K562 (cell line): ENCODE data around the gene DSE. TPM values are rescaled to one million over a fixed set of nuclear protein-coding genes. Genes with fewer than 3 reads are reported as not detected.

Experiments used
- BCLAF1 ChIP-seq, 2 experiments: fragments of 450-650 bp in 1 of 2; IDR thresholded peaks; 2 replicates each; pipeline ENCODE4 v1.6.1; 2011 to 2017; ENCODE audit warnings: low read depth in 2 of 2, antibody characterized with exemption in 1 of 2, borderline replicate concordance in 1 of 2, low read length in 1 of 2, mild to moderate bottlenecking in 1 of 2, mixed read lengths in 1 of 2; ENCODE audit not compliant: control insufficient read depth in 1 of 2
- CXXC5 ChIP-seq: fragments of 250-450 bp; sonication (Bioruptor Pico); IDR thresholded peaks from 2 replicates; pipeline ENCODE4 v1.8.0; 2022; ENCODE audit warnings: inconsistent platforms, mild to moderate bottlenecking, moderate library complexity
- ETV1 ChIP-seq: fragments of 450-650 bp; conservative IDR thresholded peaks from 2 replicates; pipeline ENCODE4 v1.6.1; 2016; ENCODE audit warnings: missing genetic modification characterization, control low read depth, low read depth, missing compliant biosample characterization
- FOSL1 ChIP-seq: fragments of 200-800 bp; sonication (Bioruptor generic); conservative IDR thresholded peaks from 2 replicates; pipeline ENCODE4 v1.6.1; 2016; ENCODE audit warnings: missing genetic modification characterization, missing compliant biosample characterization
- NR4A1 ChIP-seq, 2 experiments: fragments of 250-450 bp in 1 of 2; fragments of 450-650 bp in 1 of 2; sonication (Bioruptor Pico) in 1 of 2; IDR thresholded peaks; 2 replicates each; pipeline versions ENCODE4 v1.4.0 to v1.6.1; 2016 to 2020; ENCODE audit warnings: mild to moderate bottlenecking in 2 of 2, missing compliant biosample characterization in 1 of 2, missing genetic modification characterization in 1 of 2, moderate library complexity in 1 of 2
- SIRT6 ChIP-seq: IDR thresholded peaks from one replicate; pipeline ENCODE4 v1.6.1; 2012; ENCODE audit warnings: low read depth, mild to moderate bottlenecking, control low read depth, inconsistent platforms, low read length, moderate library complexity
- VEZF1 ChIP-seq: fragments of 200-800 bp; sonication (Bioruptor generic); IDR thresholded peaks from 2 replicates; pipeline ENCODE4 v1.6.1; 2017; ENCODE audit warnings: missing genetic modification characterization, missing compliant biosample characterization
- ZEB2 ChIP-seq: fragments of 450-650 bp; IDR thresholded peaks from 2 replicates; pipeline ENCODE4 v1.6.1; 2016
- ZNF644 ChIP-seq: fragments of 200-800 bp; sonication (Bioruptor generic); IDR thresholded peaks from 2 replicates; pipeline ENCODE4 v1.6.1; 2016; ENCODE audit warnings: low read depth, missing genetic modification characterization, missing compliant biosample characterization
- ZNF655 ChIP-seq: fragments of 250-450 bp; sonication (Bioruptor Pico); IDR thresholded peaks from 2 replicates; pipeline ENCODE4 v1.5.0; 2021
- polyA plus RNA-seq, 8 experiments: library from polyadenylated mRNA; depleted of rRNA in 4 of 8; stranded (reverse) in 5 of 8; unstranded in 3 of 8; fragments of >200 nt; fragmentation: Nextera tagmentation in 2 of 8; fragmentation: Illumina TruSeq in 1 of 8; extraction: Ambion mirVana in 2 of 8; extraction: Trizol in 1 of 8; gene quantifications; 2 replicates each; pipeline versions ENCODE4 v1.2.1 to v1.2.3, GENCODE V29; 2011 to 2014; ENCODE audit warnings: inconsistent platforms in 1 of 8, missing spikeins in 1 of 8
- total RNA-seq, 7 experiments: library from RNA; depleted of rRNA in 6 of 7; stranded (reverse); fragments of >200 nt in 6 of 7; fragmentation: Illumina TruSeq in 2 of 7; extraction: Trizol in 2 of 7; gene quantifications; 2 replicates each; pipeline versions ENCODE4 v1.2.1 to v1.2.3, GENCODE V29; 2011 to 2021; ENCODE audit warnings: low replicate concordance in 1 of 7
- TF ChIP-seq, protein P1 (sequence below): sonication (generic); formaldehyde crosslinking; IDR thresholded peaks from 2 replicates; pipeline ENCODE4 v1.8.1; 2023; ENCODE audit warnings: missing genetic modification reagents, mild to moderate bottlenecking, borderline replicate concordance
- TF ChIP-seq, protein P2 (sequence below): fragments of 450-650 bp; formaldehyde crosslinking; IDR thresholded peaks from 2 replicates; pipeline ENCODE4 v1.4.0; 2020; ENCODE audit warnings: mild to moderate bottlenecking, moderate library complexity

The DSE gene
- total and polyA plus RNA-seq, 9 of the 15 experiments (the other 6 are each of a cell fraction or from before 2014, with no cell fraction given): 0.49 to 1.7 (median 0.79) TPM

- TF ChIP-seq, protein P1, sequence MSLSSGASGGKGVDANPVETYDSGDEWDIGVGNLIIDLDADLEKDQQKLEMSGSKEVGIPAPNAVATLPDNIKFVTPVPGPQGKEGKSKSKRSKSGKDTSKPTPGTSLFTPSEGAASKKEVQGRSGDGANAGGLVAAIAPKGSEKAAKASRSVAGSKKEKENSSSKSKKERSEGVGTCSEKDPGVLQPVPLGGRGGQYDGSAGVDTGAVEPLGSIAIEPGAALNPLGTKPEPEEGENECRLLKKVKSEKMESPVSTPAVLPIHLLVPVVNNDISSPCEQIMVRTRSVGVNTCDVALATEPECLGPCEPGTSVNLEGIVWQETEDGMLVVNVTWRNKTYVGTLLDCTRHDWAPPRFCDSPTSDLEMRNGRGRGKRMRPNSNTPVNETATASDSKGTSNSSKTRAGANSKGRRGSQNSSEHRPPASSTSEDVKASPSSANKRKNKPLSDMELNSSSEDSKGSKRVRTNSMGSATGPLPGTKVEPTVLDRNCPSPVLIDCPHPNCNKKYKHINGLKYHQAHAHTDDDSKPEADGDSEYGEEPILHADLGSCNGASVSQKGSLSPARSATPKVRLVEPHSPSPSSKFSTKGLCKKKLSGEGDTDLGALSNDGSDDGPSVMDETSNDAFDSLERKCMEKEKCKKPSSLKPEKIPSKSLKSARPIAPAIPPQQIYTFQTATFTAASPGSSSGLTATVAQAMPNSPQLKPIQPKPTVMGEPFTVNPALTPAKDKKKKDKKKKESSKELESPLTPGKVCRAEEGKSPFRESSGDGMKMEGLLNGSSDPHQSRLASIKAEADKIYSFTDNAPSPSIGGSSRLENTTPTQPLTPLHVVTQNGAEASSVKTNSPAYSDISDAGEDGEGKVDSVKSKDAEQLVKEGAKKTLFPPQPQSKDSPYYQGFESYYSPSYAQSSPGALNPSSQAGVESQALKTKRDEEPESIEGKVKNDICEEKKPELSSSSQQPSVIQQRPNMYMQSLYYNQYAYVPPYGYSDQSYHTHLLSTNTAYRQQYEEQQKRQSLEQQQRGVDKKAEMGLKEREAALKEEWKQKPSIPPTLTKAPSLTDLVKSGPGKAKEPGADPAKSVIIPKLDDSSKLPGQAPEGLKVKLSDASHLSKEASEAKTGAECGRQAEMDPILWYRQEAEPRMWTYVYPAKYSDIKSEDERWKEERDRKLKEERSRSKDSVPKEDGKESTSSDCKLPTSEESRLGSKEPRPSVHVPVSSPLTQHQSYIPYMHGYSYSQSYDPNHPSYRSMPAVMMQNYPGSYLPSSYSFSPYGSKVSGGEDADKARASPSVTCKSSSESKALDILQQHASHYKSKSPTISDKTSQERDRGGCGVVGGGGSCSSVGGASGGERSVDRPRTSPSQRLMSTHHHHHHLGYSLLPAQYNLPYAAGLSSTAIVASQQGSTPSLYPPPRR (CRISPR knock-in tag): no peak
- TF ChIP-seq CXXC5 (CRISPR knock-in tag) (peak; percentile 40; the same call in 1 of the 2 replicates), ZNF655 (no peak), ZNF644 (peak; percentile 68; the same call in 1 of the 2 replicates), ZEB2 (no peak), NR4A1 (CRISPR knock-in tag; IDR thresholded peaks at IDR 0.05) (no peak), NR4A1 (tag; IDR thresholded peaks at IDR 0.05) (no peak), SIRT6 (no peak), ETV1 (tag) (0 out of 2 replicates have a peak, but pooled peaks have one; percentile 34), FOSL1 (tag) (peak; percentile 93), BCLAF1 (IDR thresholded peaks at IDR 0.05; ENCODE audit: borderline replicate concordance in 1 of 2, control insufficient read depth in 1 of 2, low read depth in 2 of 2, low read length in 1 of 2) (no peak), VEZF1 (CRISPR knock-in tag) (peak; percentile 31; the same call in 1 of the 2 replicates)
- TF ChIP-seq, protein P2, sequence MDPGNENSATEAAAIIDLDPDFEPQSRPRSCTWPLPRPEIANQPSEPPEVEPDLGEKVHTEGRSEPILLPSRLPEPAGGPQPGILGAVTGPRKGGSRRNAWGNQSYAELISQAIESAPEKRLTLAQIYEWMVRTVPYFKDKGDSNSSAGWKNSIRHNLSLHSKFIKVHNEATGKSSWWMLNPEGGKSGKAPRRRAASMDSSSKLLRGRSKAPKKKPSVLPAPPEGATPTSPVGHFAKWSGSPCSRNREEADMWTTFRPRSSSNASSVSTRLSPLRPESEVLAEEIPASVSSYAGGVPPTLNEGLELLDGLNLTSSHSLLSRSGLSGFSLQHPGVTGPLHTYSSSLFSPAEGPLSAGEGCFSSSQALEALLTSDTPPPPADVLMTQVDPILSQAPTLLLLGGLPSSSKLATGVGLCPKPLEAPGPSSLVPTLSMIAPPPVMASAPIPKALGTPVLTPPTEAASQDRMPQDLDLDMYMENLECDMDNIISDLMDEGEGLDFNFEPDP (CRISPR knock-in tag): no peak
Observed at GRCh38 chr6:116492331-116493067, 121.8 kb downstream of the DSE start (continued).
